NK-92 (cell line): ENCODE results near the gene PKD1.
A peak's percentile ranks its signal among the peaks of the same experiment; 100 is the strongest.

ENCODE experiments used
- DNase-seq: peaks from one replicate; lab custom pipeline; 2025; ENCODE audit not compliant: unreplicated experiment; lab: John Stamatoyannopoulos, UW

The PKD1 gene

GRCh38 chr16:2170587-2171435, 35.1 kb upstream of the PKD1 start:
- no peak for DNase-seq

DNA sequence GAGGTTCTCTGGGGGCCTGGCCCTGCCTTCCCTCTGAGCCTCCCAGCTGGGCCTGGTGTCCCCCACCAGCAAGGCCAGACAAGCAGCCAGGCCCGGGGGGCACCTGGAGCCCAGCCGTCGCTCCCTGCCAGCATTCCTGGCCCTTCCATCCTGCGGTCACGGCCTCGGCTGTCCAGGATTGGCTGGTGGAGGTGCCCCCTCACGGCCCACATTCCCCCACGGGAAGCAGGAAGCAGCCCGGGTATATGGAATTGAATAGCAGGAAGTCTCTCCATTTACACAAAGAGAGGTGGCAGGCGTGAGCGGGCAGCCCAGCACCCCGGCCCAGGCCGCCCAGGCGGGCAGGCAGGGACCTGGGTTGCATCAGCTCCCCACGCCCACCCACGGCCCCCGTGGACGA, 34.4 kb upstream of the PKD1 start:
- no peak for DNase-seq

- DNase-seq: no peak
These were observed 31.5 kb upstream of the PKD1 start for GRCh38 chr16:2167068-2167638.

DNA sequence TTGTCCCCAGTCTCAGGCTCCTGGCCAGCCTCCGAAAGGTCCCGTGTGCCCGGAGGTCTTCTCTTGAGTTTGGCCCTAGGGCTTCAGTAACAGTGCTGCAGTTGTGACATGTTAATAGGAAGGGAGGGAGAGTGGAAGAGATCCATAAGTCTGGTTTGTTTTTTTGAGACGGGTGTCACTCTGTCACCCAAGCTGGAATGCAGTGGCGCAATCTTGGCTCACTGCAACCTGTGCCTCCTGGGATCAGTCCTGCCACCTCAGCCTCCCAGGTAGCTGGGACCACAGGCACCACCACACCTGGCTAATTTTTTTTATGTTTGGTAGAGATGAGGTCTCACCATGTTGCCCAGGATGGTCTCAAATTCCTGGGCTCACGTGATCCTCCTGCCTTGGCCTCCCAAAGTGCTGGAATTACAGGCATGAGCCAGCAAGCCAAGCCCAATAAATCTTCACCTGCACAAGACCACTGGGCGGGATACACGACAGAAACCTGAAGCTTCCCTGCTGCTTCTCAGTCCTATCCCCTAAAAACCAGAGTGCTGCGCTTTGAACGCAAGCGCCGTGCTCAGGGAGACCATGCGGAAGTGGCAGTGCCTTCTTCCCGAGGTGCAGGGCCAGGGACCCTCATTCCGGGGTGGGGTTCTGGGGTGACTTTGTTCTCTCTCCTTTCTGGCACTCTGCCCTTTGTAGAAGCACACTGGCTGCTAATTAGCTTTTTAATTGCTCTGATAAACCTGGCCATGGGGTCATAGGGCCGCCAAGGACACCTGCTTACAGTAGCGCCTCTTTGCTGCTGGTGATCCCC, 30.8 kb upstream of the PKD1 start:
- no peak for DNase-seq

DNA sequence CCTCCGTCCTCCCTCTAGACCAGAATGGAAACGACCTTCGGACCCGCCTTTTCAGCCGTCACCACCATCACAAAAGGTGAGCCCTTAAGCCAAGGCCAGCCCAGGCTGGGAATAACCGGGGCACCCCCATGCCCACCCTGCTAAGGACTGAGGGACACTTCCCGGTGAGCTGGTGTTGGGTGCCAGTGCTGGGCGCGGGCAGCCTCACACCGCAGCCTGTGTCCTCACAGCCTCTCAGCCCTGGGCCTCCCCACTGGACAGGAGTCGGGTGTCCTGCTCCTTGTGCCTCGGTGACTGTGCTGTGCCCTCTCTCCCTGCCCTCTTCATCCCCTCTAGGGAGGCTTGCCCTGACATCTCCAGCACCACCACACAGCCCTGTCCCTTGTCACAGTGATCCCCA, 30.2 kb upstream of the PKD1 start:
- DNase-seq: no peak

DNA sequence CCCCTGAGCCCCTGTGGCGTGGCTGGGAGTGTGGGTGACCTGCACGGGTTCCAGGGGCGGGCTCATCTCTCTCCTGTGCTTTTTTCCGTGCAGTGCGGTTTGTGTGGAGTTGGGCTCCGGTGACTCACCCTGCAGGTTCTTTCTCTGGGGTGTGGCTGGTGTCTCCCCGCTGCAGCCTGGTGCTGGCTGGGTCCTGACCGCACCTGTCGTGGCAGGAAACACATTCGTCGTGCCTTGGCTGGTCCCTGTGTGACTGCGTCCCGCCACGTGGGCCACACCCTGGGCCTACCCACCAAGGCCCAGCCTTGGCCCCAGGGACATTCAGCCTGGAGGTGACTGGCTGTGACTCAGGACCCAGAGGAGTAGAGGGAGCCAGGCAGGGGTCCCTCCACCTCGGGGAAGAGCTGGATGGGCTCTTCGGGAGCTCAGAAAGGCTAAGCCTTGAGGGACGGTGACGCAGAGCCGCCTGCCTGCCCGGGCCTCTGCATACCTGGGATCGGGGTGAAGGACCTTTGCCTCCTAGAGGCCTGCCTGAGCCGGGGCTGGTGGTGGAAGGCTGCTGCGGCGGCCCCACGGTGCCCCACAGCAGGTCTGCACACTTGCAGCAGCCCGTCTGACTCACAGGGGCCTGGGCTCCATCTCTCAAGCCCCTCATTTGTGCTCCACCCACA, 27.6 kb upstream of the PKD1 start:
- DNase-seq: no peak

DNA sequence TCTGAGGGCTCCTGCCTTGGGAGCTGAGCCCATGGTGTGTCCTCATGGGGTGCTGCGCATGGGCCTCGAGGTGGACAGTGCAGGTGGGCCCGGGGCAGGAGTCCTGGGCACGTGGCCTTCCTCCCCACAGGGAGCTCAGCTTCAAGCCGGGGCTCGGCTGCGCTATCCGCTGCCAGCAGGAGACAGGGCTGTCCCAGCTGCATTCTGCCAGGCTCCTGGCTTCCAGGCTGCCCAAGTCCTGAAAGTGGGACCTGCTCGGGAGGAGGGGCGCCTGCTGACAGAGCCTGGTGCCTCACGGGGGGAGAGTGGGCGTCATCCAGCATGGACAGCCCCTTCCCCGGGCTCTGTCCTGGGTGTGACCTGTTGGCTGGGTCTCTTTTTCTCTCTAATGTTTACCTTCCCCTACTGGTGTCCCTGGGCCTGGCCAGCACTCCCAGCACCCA, 27.0 kb upstream of the PKD1 start:
- no peak for DNase-seq

DNA sequence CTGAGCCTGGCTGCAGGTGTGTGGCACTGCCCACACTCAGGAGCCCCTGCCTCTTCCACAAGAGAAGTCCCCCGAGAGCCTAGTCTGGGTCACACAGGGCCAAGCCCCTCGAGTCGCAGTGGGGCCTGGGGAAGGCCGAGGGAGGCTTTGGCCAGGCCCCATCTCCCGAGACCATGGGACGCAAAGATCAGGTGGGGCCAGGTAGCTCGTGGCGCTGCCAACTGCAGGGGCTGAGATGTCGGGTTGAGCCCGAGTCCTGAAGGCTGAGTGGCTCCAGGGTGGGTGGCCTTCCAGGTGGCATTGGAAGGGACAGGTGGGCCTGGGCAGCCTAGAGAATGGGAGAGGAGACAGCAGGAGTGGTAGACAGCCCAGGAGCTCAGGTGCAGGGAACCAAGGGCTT, 26.2 kb upstream of the PKD1 start:
- DNase-seq: no peak

GRCh38 chr16:2160915-2161551, 25.3 kb upstream of the PKD1 start:
- no peak for DNase-seq

GRCh38 chr16:2159175-2159838, 23.6 kb upstream of the PKD1 start:
- no peak for DNase-seq

GRCh38 chr16:2158262-2158638, 22.6 kb upstream of the PKD1 start:
- DNase-seq: no peak

DNA sequence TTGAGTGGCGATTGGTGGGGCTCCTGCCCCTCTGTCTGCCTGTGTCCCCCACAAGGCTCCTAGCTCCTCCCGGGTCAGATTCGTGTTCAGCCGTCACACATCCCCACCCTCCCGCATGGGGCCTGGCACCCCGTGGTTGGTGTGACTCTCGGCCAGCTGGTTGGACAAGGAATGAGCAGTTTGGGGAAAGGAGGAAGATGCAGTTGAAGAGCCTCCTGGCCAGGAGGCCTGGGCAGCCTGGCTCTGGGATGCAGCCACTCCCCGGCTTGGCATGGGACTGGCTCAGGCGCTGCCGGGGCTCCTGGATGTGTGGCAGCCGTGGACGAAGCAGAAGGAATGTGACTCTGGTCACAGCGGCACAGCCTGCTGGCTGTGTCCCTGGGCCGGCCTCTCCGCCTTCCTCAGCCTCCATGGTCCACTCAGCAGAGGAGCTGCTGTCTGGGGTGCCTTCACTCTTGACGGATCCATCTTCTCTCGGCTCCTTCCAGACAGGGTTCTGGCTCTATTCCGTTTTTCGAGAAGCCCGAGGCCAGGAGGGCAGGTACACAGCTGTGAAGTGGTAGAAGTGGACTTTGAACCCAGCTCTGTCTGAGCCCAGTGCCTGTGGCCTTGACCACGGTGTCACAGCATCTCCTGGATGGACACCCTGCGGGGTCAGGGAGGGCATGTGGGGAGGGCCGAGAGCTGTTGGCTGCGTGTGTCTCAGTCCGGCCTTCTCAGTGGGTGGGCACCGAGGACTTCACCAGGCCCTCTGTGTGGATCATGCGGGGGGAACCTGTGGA, 22.0 kb upstream of the PKD1 start:
- DNase-seq: no peak

DNA sequence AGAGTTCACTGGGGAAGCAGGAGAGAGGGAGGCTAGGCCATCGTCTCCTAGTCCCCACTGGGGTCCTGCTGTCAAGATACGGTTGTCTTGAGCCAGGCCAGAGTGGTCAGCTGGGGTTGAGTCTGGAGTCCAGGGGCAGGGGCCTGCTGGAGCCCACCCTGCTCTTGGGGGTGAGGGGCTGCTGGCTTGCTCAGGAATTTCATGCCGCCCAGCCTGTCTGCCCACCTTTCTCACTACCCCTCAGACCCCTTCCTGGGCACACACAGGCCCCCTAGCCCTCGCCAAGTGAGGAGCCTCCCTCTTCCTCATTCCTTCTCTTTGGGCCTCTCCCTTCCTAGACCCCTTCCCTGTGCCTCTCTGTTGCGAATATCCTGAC, 21.1 kb upstream of the PKD1 start:
- no peak for DNase-seq

GRCh38 chr16:2155977-2156848, 20.5 kb upstream of the PKD1 start:
- no peak for DNase-seq

DNA sequence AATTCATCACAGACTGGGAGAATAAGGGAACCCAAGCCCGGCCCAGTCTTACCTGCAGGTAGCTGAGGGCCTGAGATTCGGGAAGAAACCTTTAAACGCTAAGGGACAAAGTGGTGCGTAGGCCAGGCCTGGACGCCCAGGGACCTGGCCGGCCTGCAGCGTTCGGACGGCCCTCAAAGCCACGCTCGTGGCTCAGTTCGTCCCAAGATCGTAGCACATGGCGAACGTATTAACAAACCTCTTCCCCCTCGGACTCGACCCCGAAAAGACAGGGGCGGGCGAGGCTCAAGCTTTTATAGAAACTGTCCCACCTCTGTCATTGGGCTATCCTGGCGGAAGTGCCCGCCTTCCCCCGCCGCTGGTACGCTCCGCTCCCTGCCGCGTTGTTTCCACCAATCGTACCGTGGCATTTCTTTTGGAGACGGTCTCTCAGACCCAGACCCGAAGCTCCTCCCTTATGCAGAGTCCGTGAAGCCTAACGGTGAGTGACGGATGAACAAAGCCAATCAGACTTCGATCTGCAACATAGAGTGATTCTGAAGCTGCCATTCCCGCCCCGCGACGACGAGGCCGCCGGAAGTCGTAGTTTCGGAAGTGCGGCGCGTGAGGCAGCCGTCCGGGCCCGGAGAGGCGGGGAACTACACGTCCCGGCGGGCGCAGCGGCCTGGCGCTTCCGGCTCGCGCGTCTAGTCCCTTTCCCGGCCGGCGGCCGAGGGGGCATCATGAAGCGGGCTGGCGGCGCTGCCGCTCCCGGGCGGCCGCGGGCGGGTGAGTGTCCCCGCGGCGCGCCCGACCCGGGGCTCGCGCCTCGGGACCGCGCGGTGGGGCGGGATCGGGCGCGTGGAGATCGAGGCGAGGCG, 19.6 kb upstream of the PKD1 start, which contains the start of gene TRAF7:
TRAF7 (plus strand) TSS at position 692 of the 860 bp plus-strand sequence. CDS start 8,139 bp downstream, outside the sequence.
- DNase-seq: peak; percentile 95

- no peak for DNase-seq
These were observed 18.9 kb upstream of the PKD1 start for GRCh38 chr16:2154533-2155090.
